Measurements from ENCODE around the gene DIPK2B. TPM values are rescaled to one million over a fixed set of nuclear protein-coding genes. Genes with fewer than 3 reads are reported as not detected.

Gene DIPK2B
- polyA plus RNA-seq, 2 donors = 3.3 to 3.7 TPM

DNA sequence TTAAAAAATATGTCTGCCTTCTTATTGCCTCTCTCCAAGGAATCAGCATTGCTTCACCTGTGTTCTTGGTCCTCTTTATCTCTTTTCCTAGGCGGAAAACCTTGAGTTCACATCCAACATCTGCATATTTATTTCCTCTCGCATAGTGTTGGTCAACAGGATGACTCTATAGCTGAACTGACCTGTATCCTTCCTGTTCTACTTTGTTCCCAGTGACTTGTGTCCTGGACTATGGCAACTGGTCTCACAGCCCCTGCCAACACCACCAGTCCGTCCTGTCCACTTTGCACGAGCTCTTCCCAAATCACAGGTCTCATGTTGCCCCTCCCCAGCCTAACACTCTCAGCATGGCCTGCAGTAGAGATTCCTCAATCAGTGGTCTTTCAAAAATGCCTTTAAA is 2.0 kb downstream of the DIPK2B start:
- 75 to 84% methylated on average over 4 of the region's 4 CpGs for WGBS, 2 donors
- H3K4me3 ChIP-seq (ENCODE audit: low read depth in 1 of 2, low read length in 2 of 2) = no peak overlapping the region

DNA sequence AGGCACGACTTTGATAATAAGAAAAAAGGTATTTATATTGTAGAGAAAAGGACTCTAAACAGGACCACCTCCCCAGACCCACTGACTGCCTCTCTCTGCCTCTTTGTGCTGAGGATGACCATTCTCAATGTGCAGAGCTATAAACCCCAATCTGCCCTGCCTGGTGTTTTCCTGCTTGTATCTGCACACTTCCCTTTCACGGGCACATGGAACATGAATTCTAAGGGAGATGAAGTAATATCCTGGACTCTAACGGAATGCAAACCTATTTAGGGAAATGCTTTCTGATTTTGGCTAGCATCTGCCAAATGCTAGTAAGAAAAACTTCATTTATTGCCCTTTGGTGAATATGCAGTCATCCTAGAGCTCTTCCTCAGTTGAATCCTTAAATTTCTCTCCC is 2.4 kb downstream of the DIPK2B start:
- no peaks in the 10 kb centered on the region for H3K36me3 ChIP-seq (ENCODE audit: control insufficient read depth in 2 of 2, insufficient read depth in 2 of 2, low read length in 1 of 2)
- no peak overlapping the region for H3K27ac ChIP-seq (ENCODE audit: low read depth in 2 of 2, low read length in 1 of 2)
- peaks cover 0 to 2% of the 10 kb centered on the region in 2 donors for H3K9me3 ChIP-seq (ENCODE audit: control insufficient read depth in 2 of 2, insufficient read depth in 1 of 2, low read depth in 1 of 2, low read length in 1 of 2)
- H3K4me1 ChIP-seq (ENCODE audit: control insufficient read depth in 2 of 2, insufficient read depth in 2 of 2, low read length in 1 of 2) = no peaks in the 10 kb centered on the region
- H3K27me3 ChIP-seq (ENCODE audit: control insufficient read depth in 1 of 2, insufficient read depth in 2 of 2, low read length in 2 of 2) = peaks cover 0 to 5% of the 10 kb centered on the region in 2 donors
- WGBS, 2 donors = 57 to 62% methylated on average over 3 of the region's 3 CpGs
- no peak overlapping the region for H3K4me3 ChIP-seq (ENCODE audit: low read depth in 1 of 2, low read length in 2 of 2)

More for the DNA sequence above, 2.0 kb downstream of the DIPK2B start:
- H3K27me3 ChIP-seq (ENCODE audit: control insufficient read depth in 1 of 2, insufficient read depth in 2 of 2, low read length in 2 of 2) = peaks cover 0 to 5% of the 10 kb centered on the region in 2 donors
- H3K36me3 ChIP-seq (ENCODE audit: control insufficient read depth in 2 of 2, insufficient read depth in 2 of 2, low read length in 1 of 2) = no peaks in the 10 kb centered on the region
- no peak overlapping the region for H3K27ac ChIP-seq (ENCODE audit: low read depth in 2 of 2, low read length in 1 of 2)
- no peaks in the 10 kb centered on the region for H3K4me1 ChIP-seq (ENCODE audit: control insufficient read depth in 2 of 2, insufficient read depth in 2 of 2, low read length in 1 of 2)
- peaks cover 0 to 2% of the 10 kb centered on the region in 2 donors for H3K9me3 ChIP-seq (ENCODE audit: control insufficient read depth in 2 of 2, insufficient read depth in 1 of 2, low read depth in 1 of 2, low read length in 1 of 2)

DNA sequence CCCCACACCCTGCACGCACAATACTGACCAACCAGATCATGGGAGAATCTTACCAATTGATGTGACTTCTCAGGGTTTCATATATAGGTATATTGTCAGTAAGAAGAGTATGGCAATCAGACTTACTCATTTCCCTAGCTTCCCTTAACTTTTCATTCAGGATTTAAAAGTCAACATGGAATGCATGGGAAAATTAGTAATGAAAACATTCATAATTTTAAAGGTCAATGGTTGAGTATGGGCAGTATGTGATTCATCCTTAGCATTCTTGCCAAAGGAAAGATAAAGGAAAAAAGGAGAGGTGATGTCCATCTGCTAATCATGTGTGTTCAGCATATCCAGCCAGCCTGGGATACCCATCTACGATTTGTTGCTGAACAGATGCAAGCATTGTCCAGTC is 4.0 kb downstream of the DIPK2B start:
- Histone ChIP-seq H3K27ac (ENCODE audit: low read depth in 2 of 2, low read length in 1 of 2) (no peak overlapping the region), H3K4me1 (ENCODE audit: control insufficient read depth in 2 of 2, insufficient read depth in 2 of 2, low read length in 1 of 2) (no peaks in the 10 kb centered on the region), H3K27me3 (ENCODE audit: control insufficient read depth in 1 of 2, insufficient read depth in 2 of 2, low read length in 2 of 2) (peaks cover 0 to 2% of the 10 kb centered on the region in 2 donors), H3K9me3 (ENCODE audit: control insufficient read depth in 2 of 2, insufficient read depth in 1 of 2, low read depth in 1 of 2, low read length in 1 of 2) (peaks cover 0 to 2% of the 10 kb centered on the region in 2 donors), H3K36me3 (ENCODE audit: control insufficient read depth in 2 of 2, insufficient read depth in 2 of 2, low read length in 1 of 2) (no peaks in the 10 kb centered on the region), H3K4me3 (ENCODE audit: low read depth in 1 of 2, low read length in 2 of 2) (no peak overlapping the region)
- WGBS, 2 donors = 63 to 88% methylated on average over 2 of the region's 2 CpGs

DNA sequence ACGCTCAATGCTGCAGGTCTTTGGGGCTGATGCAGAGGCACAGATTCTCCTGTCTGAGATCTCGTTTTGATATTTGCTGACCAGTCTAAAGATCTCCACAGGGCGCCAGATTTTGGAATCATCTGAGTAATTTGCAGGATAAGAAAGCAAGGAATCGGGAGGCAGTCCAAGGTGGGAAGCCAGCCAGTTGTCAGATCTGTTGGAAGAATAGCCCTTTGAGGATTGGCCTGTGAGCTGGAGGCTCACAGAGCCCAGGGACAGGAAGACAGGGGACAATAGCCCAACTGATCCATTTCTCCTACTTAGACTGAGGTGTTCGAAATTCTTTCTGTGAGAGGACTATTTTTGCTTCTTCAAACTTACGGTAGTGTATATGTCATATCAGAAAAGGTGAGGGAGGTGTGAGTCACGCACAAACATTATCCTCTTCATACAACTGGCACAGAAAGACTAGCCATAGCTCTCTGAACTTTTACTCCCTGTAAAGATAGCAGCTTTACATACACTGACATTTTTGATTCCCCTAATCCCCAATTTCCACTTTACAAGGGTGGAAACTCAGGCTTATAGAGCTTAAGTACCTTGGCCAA is 8.8 kb downstream of the DIPK2B start:
- H3K27ac ChIP-seq (ENCODE audit: low read depth in 2 of 2, low read length in 1 of 2) = no peak overlapping the region
- H3K36me3 ChIP-seq (ENCODE audit: control insufficient read depth in 2 of 2, insufficient read depth in 2 of 2, low read length in 1 of 2) = no peaks in the 10 kb centered on the region
- no peaks in the 10 kb centered on the region for H3K4me1 ChIP-seq (ENCODE audit: control insufficient read depth in 2 of 2, insufficient read depth in 2 of 2, low read length in 1 of 2)
- peaks cover 0 to 2% of the 10 kb centered on the region in 2 donors for H3K9me3 ChIP-seq (ENCODE audit: control insufficient read depth in 2 of 2, insufficient read depth in 1 of 2, low read depth in 1 of 2, low read length in 1 of 2)
- 49 to 54% methylated on average over 7 of the region's 7 CpGs for WGBS, 2 donors
- H3K4me3 ChIP-seq (ENCODE audit: low read depth in 1 of 2, low read length in 2 of 2) = no peak overlapping the region
- H3K27me3 ChIP-seq (ENCODE audit: control insufficient read depth in 1 of 2, insufficient read depth in 2 of 2, low read length in 2 of 2) = no peaks in the 10 kb centered on the region

DNA sequence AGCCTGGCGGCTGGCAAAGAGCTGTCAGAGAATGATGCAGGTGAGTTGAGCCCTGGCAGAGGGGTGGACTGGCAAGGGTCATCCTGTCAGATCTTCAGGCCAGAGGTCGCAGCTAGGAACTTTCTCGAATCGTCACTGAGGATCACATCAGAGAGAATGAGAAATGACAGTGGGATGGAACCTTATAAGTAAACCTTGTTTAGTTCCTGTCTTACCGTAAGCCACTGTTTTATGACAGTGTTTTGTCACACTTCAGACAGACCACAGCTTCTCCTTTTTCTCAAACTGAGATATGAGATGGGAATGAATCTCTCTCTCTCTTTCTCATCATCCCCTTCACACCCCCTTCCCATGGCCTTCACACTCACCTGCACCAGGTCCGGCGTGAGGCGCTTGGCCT is 9.3 kb downstream of the DIPK2B start:
- H3K4me1 ChIP-seq (ENCODE audit: control insufficient read depth in 2 of 2, insufficient read depth in 2 of 2, low read length in 1 of 2) = no peaks in the 10 kb centered on the region
- no peak overlapping the region for H3K4me3 ChIP-seq (ENCODE audit: low read depth in 1 of 2, low read length in 2 of 2)
- 70 to 76% methylated on average over 8 of the region's 8 CpGs for WGBS, 2 donors
- peaks cover 0 to 2% of the 10 kb centered on the region in 2 donors for H3K9me3 ChIP-seq (ENCODE audit: control insufficient read depth in 2 of 2, insufficient read depth in 1 of 2, low read depth in 1 of 2, low read length in 1 of 2)
- no peak overlapping the region for H3K27ac ChIP-seq (ENCODE audit: low read depth in 2 of 2, low read length in 1 of 2)
- H3K27me3 ChIP-seq (ENCODE audit: control insufficient read depth in 1 of 2, insufficient read depth in 2 of 2, low read length in 2 of 2) = no peaks in the 10 kb centered on the region
- no peaks in the 10 kb centered on the region for H3K36me3 ChIP-seq (ENCODE audit: control insufficient read depth in 2 of 2, insufficient read depth in 2 of 2, low read length in 1 of 2)

DNA sequence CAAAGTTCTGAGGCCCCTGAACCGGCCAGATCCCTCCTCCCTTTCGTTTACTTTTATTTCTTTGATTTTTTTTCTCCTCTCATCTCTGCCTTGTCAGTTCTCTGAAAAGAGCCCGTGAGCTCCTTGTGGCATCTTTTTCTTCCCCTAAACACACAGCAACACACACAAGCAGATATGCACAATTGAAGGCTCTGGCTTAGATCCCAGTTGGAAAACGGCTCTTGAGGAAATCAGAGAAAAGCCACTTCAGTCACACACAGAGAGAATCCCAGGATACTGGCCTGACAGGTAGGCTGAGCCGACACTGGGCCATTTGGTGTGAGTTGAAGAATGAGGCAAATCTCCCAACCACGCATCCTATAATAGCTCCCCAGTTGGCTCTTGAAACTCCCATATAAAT is 12.9 kb downstream of the DIPK2B start:
- no peak overlapping the region for H3K27ac ChIP-seq (ENCODE audit: low read depth in 2 of 2, low read length in 1 of 2)
- H3K36me3 ChIP-seq (ENCODE audit: control insufficient read depth in 2 of 2, insufficient read depth in 2 of 2, low read length in 1 of 2) = no peaks in the 10 kb centered on the region
- WGBS, 2 donors = 16 to 26% methylated on average over 6 of the region's 6 CpGs
- peak overlapping the region; percentile 37 to 42 for H3K4me3 ChIP-seq (ENCODE audit: low read depth in 1 of 2, low read length in 2 of 2)
- no peaks in the 10 kb centered on the region for H3K4me1 ChIP-seq (ENCODE audit: control insufficient read depth in 2 of 2, insufficient read depth in 2 of 2, low read length in 1 of 2)
- no peaks in the 10 kb centered on the region for H3K27me3 ChIP-seq (ENCODE audit: control insufficient read depth in 1 of 2, insufficient read depth in 2 of 2, low read length in 2 of 2)
- H3K9me3 ChIP-seq (ENCODE audit: control insufficient read depth in 2 of 2, insufficient read depth in 1 of 2, low read depth in 1 of 2, low read length in 1 of 2) = no peaks in the 10 kb centered on the region

DNA sequence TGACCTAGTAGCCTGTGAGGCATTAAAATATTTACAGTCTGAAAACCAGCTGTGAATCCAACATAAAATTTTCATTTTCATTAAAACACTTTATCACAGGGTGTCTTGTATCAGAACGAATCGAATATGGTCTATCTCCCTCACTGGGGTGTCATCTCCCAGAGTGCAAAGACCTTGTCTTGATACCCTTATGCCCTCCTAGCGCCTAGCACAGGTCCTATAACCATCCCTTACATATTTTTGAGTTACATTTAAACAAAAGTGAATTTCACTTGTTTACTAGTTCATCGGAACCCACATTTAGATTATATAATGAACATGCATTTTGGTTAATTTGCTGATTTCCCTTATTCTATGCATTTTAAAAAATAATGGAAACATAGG is 14.0 kb downstream of the DIPK2B start:
- Histone ChIP-seq H3K4me1 (ENCODE audit: control insufficient read depth in 2 of 2, insufficient read depth in 2 of 2, low read length in 1 of 2) (no peaks in the 10 kb centered on the region), H3K9me3 (ENCODE audit: control insufficient read depth in 2 of 2, insufficient read depth in 1 of 2, low read depth in 1 of 2, low read length in 1 of 2) (no peaks in the 10 kb centered on the region), H3K27me3 (ENCODE audit: control insufficient read depth in 1 of 2, insufficient read depth in 2 of 2, low read length in 2 of 2) (no peaks in the 10 kb centered on the region), H3K4me3 (ENCODE audit: low read depth in 1 of 2, low read length in 2 of 2) (no peak overlapping the region), H3K36me3 (ENCODE audit: control insufficient read depth in 2 of 2, insufficient read depth in 2 of 2, low read length in 1 of 2) (no peaks in the 10 kb centered on the region), H3K27ac (ENCODE audit: low read depth in 2 of 2, low read length in 1 of 2) (no peak overlapping the region)
- 34 to 40% methylated on average over 4 of the region's 4 CpGs for WGBS, 2 donors

DNA sequence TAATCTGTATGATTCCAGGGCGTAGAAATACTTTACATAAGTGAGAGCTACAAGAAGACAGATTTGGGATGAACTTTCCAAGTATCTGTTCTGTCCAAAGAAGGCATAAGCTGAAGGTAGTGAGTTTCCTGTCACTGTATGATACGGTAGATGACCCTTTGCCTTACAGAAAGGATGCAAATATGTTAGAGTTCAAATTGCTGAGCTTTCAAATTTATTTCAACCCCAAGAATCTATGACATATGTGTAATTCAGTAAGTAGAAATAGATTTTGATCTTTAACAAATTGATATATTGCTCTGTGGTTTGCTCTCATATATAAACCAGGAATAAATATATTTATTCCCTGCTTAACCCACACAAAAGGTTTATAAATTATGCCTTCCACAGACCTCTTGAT is 16.5 kb downstream of the DIPK2B start:
- 81 to 84% methylated on average over 2 of the region's 2 CpGs for WGBS, 2 donors
- no peaks in the 10 kb centered on the region for H3K36me3 ChIP-seq (ENCODE audit: control insufficient read depth in 2 of 2, insufficient read depth in 2 of 2, low read length in 1 of 2)
- H3K4me1 ChIP-seq (ENCODE audit: control insufficient read depth in 2 of 2, insufficient read depth in 2 of 2, low read length in 1 of 2) = no peaks in the 10 kb centered on the region
- no peak overlapping the region for H3K4me3 ChIP-seq (ENCODE audit: low read depth in 1 of 2, low read length in 2 of 2)
- no peaks in the 10 kb centered on the region for H3K9me3 ChIP-seq (ENCODE audit: control insufficient read depth in 2 of 2, insufficient read depth in 1 of 2, low read depth in 1 of 2, low read length in 1 of 2)
- H3K27me3 ChIP-seq (ENCODE audit: control insufficient read depth in 1 of 2, insufficient read depth in 2 of 2, low read length in 2 of 2) = no peaks in the 10 kb centered on the region
- no peak overlapping the region for H3K27ac ChIP-seq (ENCODE audit: low read depth in 2 of 2, low read length in 1 of 2)

DNA sequence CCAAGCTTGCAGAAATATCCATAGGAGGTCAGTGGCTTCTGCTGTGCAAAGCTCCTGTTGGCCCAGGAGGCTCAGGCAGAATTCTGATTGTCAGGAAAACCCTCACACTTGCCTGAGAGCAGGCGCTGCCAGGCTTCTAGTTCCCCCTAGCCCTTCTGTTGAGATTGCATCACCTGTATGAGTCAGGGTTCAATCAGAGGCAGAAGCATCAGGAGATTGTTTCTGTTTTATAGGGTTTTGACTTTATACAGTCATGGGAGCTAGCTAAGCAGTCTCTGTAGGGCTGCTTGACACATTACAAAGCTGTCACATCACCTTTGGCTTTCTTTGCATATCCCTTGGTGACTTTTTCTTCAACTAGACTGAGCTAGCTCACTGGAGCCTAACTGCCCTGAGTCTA is 27.8 kb downstream of the DIPK2B start:
- no peaks in the 10 kb centered on the region for H3K9me3 ChIP-seq (ENCODE audit: control insufficient read depth in 2 of 2, insufficient read depth in 1 of 2, low read depth in 1 of 2, low read length in 1 of 2)
- H3K4me1 ChIP-seq (ENCODE audit: control insufficient read depth in 2 of 2, insufficient read depth in 2 of 2, low read length in 1 of 2) = no peaks in the 10 kb centered on the region
- peaks cover 0 to 2% of the 10 kb centered on the region in 2 donors for H3K36me3 ChIP-seq (ENCODE audit: control insufficient read depth in 2 of 2, insufficient read depth in 2 of 2, low read length in 1 of 2)
- no peak overlapping the region for H3K4me3 ChIP-seq (ENCODE audit: low read depth in 1 of 2, low read length in 2 of 2)
- H3K27me3 ChIP-seq (ENCODE audit: control insufficient read depth in 1 of 2, insufficient read depth in 2 of 2, low read length in 2 of 2) = peaks cover 0 to 2% of the 10 kb centered on the region in 2 donors
- 41 to 46% methylated on average over 1 of the region's 1 CpG for WGBS, 2 donors
- H3K27ac ChIP-seq (ENCODE audit: low read depth in 2 of 2, low read length in 1 of 2) = no peak overlapping the region

DNA sequence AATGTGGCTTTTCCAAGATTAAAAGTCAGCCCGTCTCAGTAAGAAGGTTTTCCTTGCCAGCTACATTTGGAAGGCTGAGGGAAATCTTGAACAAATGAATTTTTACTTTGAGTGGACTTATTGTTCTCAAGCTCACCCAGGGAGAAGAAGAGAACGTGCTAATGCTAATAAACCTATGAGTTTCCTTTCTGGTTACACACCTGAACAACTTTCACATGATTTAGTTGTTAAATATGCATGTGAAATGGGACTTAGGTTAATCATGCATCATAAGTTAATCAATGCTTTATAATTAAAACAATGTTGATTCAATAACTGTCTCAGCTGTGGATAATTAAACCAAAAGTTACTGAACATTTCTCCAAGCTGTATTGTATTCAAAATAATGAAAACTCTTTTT is 33.9 kb downstream of the DIPK2B start:
- H3K36me3 ChIP-seq (ENCODE audit: control insufficient read depth in 2 of 2, insufficient read depth in 2 of 2, low read length in 1 of 2) = no peaks in the 10 kb centered on the region
- H3K27me3 ChIP-seq (ENCODE audit: control insufficient read depth in 1 of 2, insufficient read depth in 2 of 2, low read length in 2 of 2) = no peaks in the 10 kb centered on the region
- H3K27ac ChIP-seq (ENCODE audit: low read depth in 2 of 2, low read length in 1 of 2) = no peak overlapping the region
- 71 to 76% methylated on average over 2 of the region's 2 CpGs for WGBS, 2 donors
- H3K9me3 ChIP-seq (ENCODE audit: control insufficient read depth in 2 of 2, insufficient read depth in 1 of 2, low read depth in 1 of 2, low read length in 1 of 2) = no peaks in the 10 kb centered on the region
- no peaks in the 10 kb centered on the region for H3K4me1 ChIP-seq (ENCODE audit: control insufficient read depth in 2 of 2, insufficient read depth in 2 of 2, low read length in 1 of 2)
- H3K4me3 ChIP-seq (ENCODE audit: low read depth in 1 of 2, low read length in 2 of 2) = no peak overlapping the region

Data from esophagus (tissue), 2 donors.